BJ (cell line): ENCODE measurements around the gene MRPS18A. TPM values are rescaled to one million over a fixed set of nuclear protein-coding genes. Genes with fewer than 3 reads are reported as not detected.
A peak's percentile ranks its signal among the peaks of the same experiment; 100 is the strongest.
"Not testable (repeated sequence)": the region's sequence is repeated elsewhere in the genome, so short reads cannot be mapped to it uniquely, and the experiment has no call there.

Experiments used
- CTCF ChIA-PET: fragments of 350-600 bp; formaldehyde crosslinking; extraction: SDS; loops from one replicate; lab custom pipeline; 2021; ENCODE audit warnings: antibody characterized with exemption, inconsistent platforms; lab: Yijun Ruan, JAX
- POLR2A ChIA-PET: fragments of 300-600 bp; sonication (Branson Sonifier 250); formaldehyde crosslinking; extraction: SDS; loops from one replicate; lab custom pipeline; 2021; ENCODE audit warnings: antibody characterized with exemption; lab: Charles Lee
- DNase-seq: peaks from one replicate; pipeline ENCODE4 v3.0.0-alpha.2; 2011; ENCODE audit warnings: low read depth
- H3K27me3 ChIP-seq: 2 replicates; pipeline ENCODE4 v1.6.0; 2011; ENCODE audit warnings: low read length; ENCODE audit not compliant: control insufficient read depth, insufficient read depth
- H3K36me3 ChIP-seq: 2 replicates; pipeline ENCODE4 v1.5.1; 2011; ENCODE audit warnings: low read length; ENCODE audit not compliant: control insufficient read depth, insufficient read depth
- H3K4me3 ChIP-seq: 2 replicates; pipeline ENCODE4 v1.5.1; 2011; ENCODE audit warnings: low read depth, mild to moderate bottlenecking, control low read depth, low read length
- CTCF ChIP-seq: IDR thresholded peaks from 2 replicates; pipeline ENCODE4 v1.5.1; 2011; ENCODE audit warnings: low read depth, mild to moderate bottlenecking, control low read depth, inconsistent platforms, low read length, moderate library complexity; ENCODE audit not compliant: insufficient read depth
- polyA plus RNA-seq: library from polyadenylated mRNA; depleted of rRNA; stranded (reverse); fragments of >200 nt; gene quantifications from 2 replicates; pipeline ENCODE4 v1.2.3, GENCODE V29; 2011

Gene MRPS18A
- polyA plus RNA-seq, 1 experiment, result 75.0 TPM

GRCh38 chr6:43658161-43658560 is 29.4 kb downstream of the MRPS18A start:
- POLR2A ChIA-PET, result no interaction called here
- no peaks in the 10 kb centered on the region for H3K36me3 ChIP-seq
- TF ChIP-seq CTCF, result no peak
- H3K27me3 ChIP-seq, result no peaks in the 10 kb centered on the region
- CTCF ChIA-PET, result interaction anchor here (1.1 kb wide), 1 partner anchor 9 kb away, joined by 4 read pairs; no protein-coding TSS in a partner anchor
- DNase-seq, result no peak
- no peak overlapping the region for H3K4me3 ChIP-seq

GRCh38 chr6:43657221-43657802 is 30.3 kb downstream of the MRPS18A start:
- H3K36me3 ChIP-seq, result no peaks in the 10 kb centered on the region
- no peak overlapping the region for H3K4me3 ChIP-seq
- no peak for TF ChIP-seq CTCF
- no peak for DNase-seq
- CTCF ChIA-PET, result interaction anchor here (1.1 to 2.2 kb wide), 2 partner anchors 10 to 155 kb away, joined by 3 to 16 read pairs; no protein-coding TSS in a partner anchor
- POLR2A ChIA-PET, result no interaction called here
- no peaks in the 10 kb centered on the region for H3K27me3 ChIP-seq

GRCh38 chr6:43652822-43653221 is 34.8 kb downstream of the MRPS18A start:
- H3K4me3 ChIP-seq, H3K36me3 ChIP-seq, POLR2A ChIA-PET, DNase-seq, H3K27me3 ChIP-seq: not testable (repeated sequence)
- CTCF ChIA-PET, result interaction anchor here (2.5 kb wide), 1 partner anchor 14 kb away, joined by 11 read pairs; no protein-coding TSS in a partner anchor

GRCh38 chr6:43648248-43648647 is 39.3 kb downstream of the MRPS18A start:
- Histone ChIP-seq H3K36me3 (no peaks in the 10 kb centered on the region), H3K4me3 (no peak overlapping the region), H3K27me3 (no peaks in the 10 kb centered on the region)
- DNase-seq, result no peak
- no peak for TF ChIP-seq CTCF
- ChIA-PET CTCF (interaction anchor here (1.3 to 7.3 kb wide), 2 partner anchors 18 to 450 kb away, joined by 3 to 50 read pairs; no protein-coding TSS in a partner anchor), POLR2A (no interaction called here)

- TF ChIP-seq CTCF, result no peak
- DNase-seq, result no peak
- ChIA-PET CTCF (interaction anchor here (0.8 to 7.3 kb wide), 3 partner anchors 19 to 451 kb away, joined by 3 to 50 read pairs (median 4); no protein-coding TSS in a partner anchor), POLR2A (no interaction called here)
- Histone ChIP-seq H3K4me3 (no peak overlapping the region), H3K36me3 (no peaks in the 10 kb centered on the region), H3K27me3 (no peaks in the 10 kb centered on the region)
These were observed 40.0 kb downstream of the MRPS18A start for GRCh38 chr6:43647613-43648012.

- no peak for TF ChIP-seq CTCF
- no peak for DNase-seq
- CTCF ChIA-PET, result interaction anchor here (1.0 to 7.3 kb wide), 3 partner anchors 21 to 429 kb away, joined by 3 to 50 read pairs (median 3); no protein-coding TSS in a partner anchor
- Histone ChIP-seq H3K4me3 (peak overlapping the region; percentile 47), H3K36me3 (no peaks in the 10 kb centered on the region; the same call in 1 of the 2 replicates), H3K27me3 (no peaks in the 10 kb centered on the region)
- POLR2A ChIA-PET, result interaction anchor here (0.8 to 1.9 kb wide), 2 partner anchors 10 to 16 kb away, joined by 4 to 10 read pairs; partner anchors contain the start of gene GTPBP2
These were observed 42.0 kb downstream of the MRPS18A start for GRCh38 chr6:43645613-43645964.
